Lung microvascular endothelial cell (primary cell): Measurements from ENCODE around the gene OR5K3. TPM values are rescaled to one million over a fixed set of nuclear protein-coding genes. Genes with fewer than 3 reads are reported as not detected.

Experiments used
- DNase-seq, 2 donors: peaks; one replicate each; pipeline versions ENCODE4 v3.0.0 to v3.0.0-alpha.2; 2010; ENCODE audit warnings: low read depth in 2 of 2
- total RNA-seq: library from RNA; depleted of rRNA; stranded (reverse); fragments of >200 nt; gene quantifications from 2 replicates; pipeline ENCODE4 v1.2.1, GENCODE V29; 2014

OR5K3 gene
- total RNA-seq, 1 donor from 2014 or later: not detected

DNA sequence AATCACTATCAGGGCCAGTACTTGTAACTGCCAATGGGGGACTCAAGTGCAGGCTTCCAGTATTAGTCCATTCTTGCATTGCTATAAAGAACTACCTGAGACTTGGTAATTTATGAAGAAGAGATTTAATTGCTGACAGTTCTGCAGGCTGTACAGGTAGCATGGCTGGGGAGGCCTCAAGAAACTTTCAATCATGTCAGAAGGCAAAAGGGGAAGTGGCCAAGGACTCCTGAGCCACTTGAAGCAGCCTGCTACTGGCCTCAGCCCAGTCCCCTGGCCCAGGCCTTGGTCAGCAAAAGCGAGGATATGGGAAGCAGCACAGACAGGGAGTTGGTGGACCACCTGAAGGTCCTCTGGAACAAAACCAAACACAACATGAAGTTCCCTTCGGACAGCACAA lies 43.3 kb downstream of the OR5K3 start:
- no peak for DNase-seq

DNA sequence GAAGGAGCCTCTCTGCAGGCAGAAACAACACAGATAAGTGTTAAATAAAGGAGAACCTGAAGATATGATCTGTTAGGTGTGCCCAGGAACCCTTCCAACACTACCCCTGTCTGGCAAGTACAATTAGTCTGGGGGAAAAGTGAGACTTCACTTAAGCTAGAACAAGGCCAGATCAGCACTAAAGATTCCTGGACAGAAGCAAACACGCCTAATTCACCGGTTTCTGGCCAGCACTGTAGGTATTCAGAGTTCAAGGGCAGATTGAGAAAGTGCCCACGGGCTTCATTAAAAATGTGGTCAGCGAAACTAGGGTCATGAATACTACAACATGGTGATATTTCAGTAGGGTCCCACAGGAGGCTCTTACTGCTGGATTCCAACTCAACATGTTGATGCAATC lies 43.9 kb downstream of the OR5K3 start:
- no peak for DNase-seq

DNA sequence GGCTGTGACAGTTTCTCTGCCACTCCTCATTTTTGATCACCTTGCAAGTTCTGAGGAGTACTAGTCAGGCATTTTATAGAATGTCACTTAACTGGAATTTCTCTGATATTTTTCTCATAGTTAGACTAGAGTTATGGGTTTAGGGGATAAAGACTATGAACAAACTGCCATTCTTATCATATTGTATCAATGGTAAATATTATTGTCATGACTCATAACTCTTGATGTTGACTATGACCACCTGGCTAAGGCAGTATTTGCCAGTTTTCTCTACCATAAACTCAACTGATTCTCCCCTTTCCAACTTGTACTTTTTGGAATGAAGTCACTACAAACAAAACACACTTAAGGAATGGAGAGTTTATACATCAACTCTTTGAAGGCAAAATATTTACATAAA lies 49.8 kb downstream of the OR5K3 start:
- no peak for DNase-seq

Other genes starting within 250 kb of the OR5K3 start
- gene OR5H14, start 243.2 kb upstream of the OR5K3 start, total RNA-seq: not detected in 2 replicates
- gene OR5H15, start 224.0 kb upstream of the OR5K3 start, total RNA-seq: not detected in 2 replicates
- not detected in 2 replicates for gene OR5H6, start 126.4 kb upstream of the OR5K3 start, total RNA-seq
- gene OR5H2, start 108.2 kb upstream of the OR5K3 start, total RNA-seq: not detected in 2 replicates
- not detected in 2 replicates for gene OR5K4, start 36.8 kb upstream of the OR5K3 start, total RNA-seq
- gene OR5K1, start 72.5 kb downstream of the OR5K3 start, total RNA-seq: not detected in 2 replicates
- gene OR5K2, start 107.0 kb downstream of the OR5K3 start, total RNA-seq: not detected in 2 replicates
- 76.7 and 141 TPM in 2 replicates for gene CLDND1, start 132.2 kb downstream of the OR5K3 start, total RNA-seq
- gene GPR15, start 141.3 kb downstream of the OR5K3 start, total RNA-seq: not detected in 2 replicates
- gene CPOX, start 202.9 kb downstream of the OR5K3 start, total RNA-seq: 15.7 and 16.9 TPM in 2 replicates